IMR-90 (cell line): Measurements from ENCODE around the gene KMT2E. TPM values are rescaled to one million over a fixed set of nuclear protein-coding genes. Genes with fewer than 3 reads are reported as not detected.

Experiments used
- ATAC-seq: fragments of 200-7000 bp; cut with Tn5 transposase; 2 replicates; pipeline ENCODE4 v1.9.1; 2020; ENCODE audit warnings: low read depth, mild to moderate bottlenecking, moderate library complexity
- BruUV-seq: library from RNA; stranded (reverse); fragments of 400-500 nt; replicated peaks from 2 replicates; lab custom pipeline; 2021; lab: Mats Ljungman, UMichigan
- CTCF ChIA-PET: fragments of 300-600 bp; formaldehyde crosslinking; extraction: SDS; loops from one replicate; lab custom pipeline; 2021; ENCODE audit warnings: antibody characterized with exemption; lab: Yijun Ruan, JAX
- POLR2A ChIA-PET: fragments of 300-600 bp; sonication (Branson Sonifier 250); formaldehyde crosslinking; loops from one replicate; lab custom pipeline; 2022; ENCODE audit warnings: antibody characterized with exemption; ENCODE audit not compliant: unreplicated experiment; lab: Charles Lee
- DNase-seq: peaks from one replicate; pipeline ENCODE4 v3.0.0; 2013
- H2AFZ ChIP-seq: replicated peaks from 2 replicates; pipeline ENCODE3; 2013; ENCODE audit warnings: low read length, mild to moderate bottlenecking; ENCODE audit not compliant: poor library complexity
- H2AK5ac ChIP-seq: 2 replicates; pipeline ENCODE4 v1.6.1; 2013; ENCODE audit warnings: low read depth, low read length, inconsistent platforms
- H2AK9ac ChIP-seq: replicated peaks from 2 replicates; pipeline ENCODE3; 2013; ENCODE audit warnings: mild to moderate bottlenecking, low read depth, low read length, moderate library complexity; ENCODE audit not compliant: poor library complexity
- H2BK120ac ChIP-seq: 2 replicates; pipeline ENCODE4 v1.6.1; 2013; ENCODE audit warnings: low read depth, low read length, inconsistent platforms
- H2BK15ac ChIP-seq: 3 replicates; pipeline ENCODE4 v1.6.1; 2013; ENCODE audit warnings: low read depth, low read length, inconsistent platforms
- H2BK20ac ChIP-seq: 2 replicates; pipeline ENCODE4 v1.6.1; 2013; ENCODE audit warnings: low read depth, mild to moderate bottlenecking, inconsistent platforms, low read length, moderate library complexity
- H2BK5ac ChIP-seq: 2 replicates; pipeline ENCODE4 v1.6.1; 2013; ENCODE audit warnings: mild to moderate bottlenecking, low read depth, low read length, inconsistent platforms; ENCODE audit not compliant: poor library complexity, severe bottlenecking
- H3K14ac ChIP-seq: replicated peaks from 2 replicates; pipeline ENCODE4 v1.6.1; 2013; ENCODE audit warnings: low read depth, low read length, inconsistent platforms
- H3K18ac ChIP-seq: 2 replicates; pipeline ENCODE4 v1.6.1; 2013; ENCODE audit warnings: low read depth, low read length, control low read depth
- H3K23ac ChIP-seq: 2 replicates; pipeline ENCODE4 v1.6.1; 2013; ENCODE audit warnings: low read depth, low read length, inconsistent platforms
- H3K27ac ChIP-seq: 2 replicates; pipeline ENCODE4 v1.5.1; 2013; ENCODE audit warnings: mild to moderate bottlenecking, control low read depth, low read length; ENCODE audit not compliant: insufficient read depth
- H3K27me3 ChIP-seq: 2 replicates; pipeline ENCODE4 v1.6.1; 2013; ENCODE audit warnings: low read length; ENCODE audit not compliant: control insufficient read depth, insufficient read depth
- H3K36me3 ChIP-seq: 2 replicates; pipeline ENCODE4 v1.6.1; 2013; ENCODE audit warnings: low read length, mixed read lengths; ENCODE audit not compliant: control insufficient read depth, insufficient read depth
- H3K4ac ChIP-seq: 2 replicates; pipeline ENCODE4 v1.6.1; 2013; ENCODE audit warnings: low read depth, low read length, inconsistent platforms
- H3K4me1 ChIP-seq: 2 replicates; pipeline ENCODE4 v1.6.1; 2013; ENCODE audit warnings: low read length, mixed read lengths; ENCODE audit not compliant: control insufficient read depth, insufficient read depth
- H3K4me2 ChIP-seq: 2 replicates; pipeline ENCODE4 v1.6.1; 2013; ENCODE audit warnings: low read depth, mild to moderate bottlenecking, control low read depth, low read length, moderate library complexity
- H3K4me3 ChIP-seq: 2 replicates; pipeline ENCODE4 v1.5.1; 2013; ENCODE audit warnings: low read depth, mild to moderate bottlenecking, control low read depth, low read length, moderate library complexity; ENCODE audit not compliant: insufficient read depth
- H3K56ac ChIP-seq: 2 replicates; pipeline ENCODE4 v1.6.1; 2013; ENCODE audit warnings: low read length, inconsistent platforms; ENCODE audit not compliant: insufficient read depth; ENCODE audit errors: extremely low read depth
- H3K79me1 ChIP-seq, 2 experiments: 2 replicates each; pipeline ENCODE4 v1.6.1; 2013; ENCODE audit warnings: low read length in 2 of 2, inconsistent platforms in 1 of 2, low read depth in 1 of 2
- H3K9ac ChIP-seq: 2 replicates; pipeline ENCODE4 v1.6.1; 2013; ENCODE audit warnings: low read depth, low read length, control low read depth
- H3K9me1 ChIP-seq: 2 replicates; pipeline ENCODE4 v1.6.1; 2013; ENCODE audit warnings: low read length, inconsistent platforms; ENCODE audit not compliant: insufficient read depth
- H3K9me3 ChIP-seq: 2 replicates; pipeline ENCODE4 v1.6.1; 2013; ENCODE audit warnings: low read length; ENCODE audit not compliant: control insufficient read depth, insufficient read depth
- H4K20me1 ChIP-seq: 2 replicates; pipeline ENCODE4 v1.6.1; 2013; ENCODE audit warnings: low read length, inconsistent platforms; ENCODE audit not compliant: insufficient read depth
- H4K5ac ChIP-seq: 2 replicates; pipeline ENCODE4 v1.6.1; 2013; ENCODE audit warnings: mild to moderate bottlenecking, low read depth, low read length, control low read depth
- H4K8ac ChIP-seq, 2 experiments: 2 replicates each; pipeline ENCODE4 v1.6.1; 2013; ENCODE audit warnings: low read depth in 2 of 2, low read length in 2 of 2, control low read depth in 1 of 2, inconsistent platforms in 1 of 2
- H4K91ac ChIP-seq: 2 replicates; pipeline ENCODE4 v1.6.1; 2013; ENCODE audit warnings: low read depth, low read length, inconsistent platforms; ENCODE audit not compliant: insufficient read depth
- CEBPB ChIP-seq: IDR thresholded peaks from 2 replicates; pipeline ENCODE4 v1.6.1; 2012; ENCODE audit warnings: low read depth, low read length, improper control_type of control experiment
- RCOR1 ChIP-seq: IDR thresholded peaks from 2 replicates; pipeline ENCODE4 v1.6.1; 2012; ENCODE audit warnings: mild to moderate bottlenecking, low read length, improper control_type of control experiment; ENCODE audit not compliant: insufficient replicate concordance
- WGBS, 2 experiments: methylation state at CpG; one replicate each; pipeline versions ENCODE4 v1.1.5 to v1.1.7; 2013; ENCODE audit warnings: missing lambda C conversion rate in 2 of 2; ENCODE audit not compliant: insufficient read length in 1 of 2; ENCODE audit errors: extremely low coverage in 2 of 2; 5-methylcytosine and 5-hydroxymethylcytosine counted together
- dilution Hi-C: fragments of 300-500 bp; cut with HindIII; formaldehyde crosslinking; loops from one replicate; pipeline ENCODE4 v1.14.3; 2018; ENCODE audit warnings: low sequenced_read_pairs; ENCODE audit not compliant: unreplicated experiment
- in situ Hi-C: fragments of 300-500 bp; cut with MboI; formaldehyde crosslinking; loops from 3 replicates; pipeline ENCODE4 v1.14.3; 2019; ENCODE audit warnings: low sequenced_read_pairs, inconsistent platforms, mixed read lengths
- intact Hi-C: fragments of 100-400 bp; cut with micrococcal nuclease; formaldehyde crosslinking; loops from 2 replicates; pipeline ENCODE4 v1.10.0; 2022
- polyA plus RNA-seq, 3 experiments: library from polyadenylated mRNA; depleted of rRNA; stranded (reverse); fragments of >200 nt; gene quantifications; 2 replicates each; pipeline ENCODE4 v1.2.3, GENCODE V29; 2012; ENCODE audit warnings: low replicate concordance in 1 of 3
- total RNA-seq: library from RNA; depleted of rRNA; stranded (reverse); fragments of >200 nt; gene quantifications from 2 replicates; pipeline ENCODE4 v1.2.3, GENCODE V29; 2012

Gene KMT2E
- total and polyA plus RNA-seq, 2 of the 4 experiments (the other 2 are of a cell fraction) = 16.8 to 79.2 TPM

GRCh38 chr7:105037319-105037718, 23.3 kb downstream of the KMT2E start:
- Histone ChIP-seq H2BK120ac (no peak overlapping the region), H3K14ac (no peak overlapping the region), H3K27ac (no peak overlapping the region), H3K4ac (no peak overlapping the region), H3K4me3 (no peak overlapping the region), H3K18ac (no peak overlapping the region), H2BK15ac (no peak overlapping the region), H3K36me3 (peaks cover 13% of the 10 kb centered on the region), H2AK5ac (no peak overlapping the region), H3K9ac (no peak overlapping the region), H3K9me1 (no peaks in the 10 kb centered on the region; the same call in none of the 2 replicates), H2AFZ (no peak overlapping the region), H2BK20ac (no peak overlapping the region), H4K5ac (no peak overlapping the region), H3K56ac (no peak overlapping the region), H2BK5ac (no peak overlapping the region), H3K79me1 (peaks cover 3 to 40% of the 10 kb centered on the region in 2 experiments), H4K8ac (no peak overlapping the region), H3K4me2 (no peak overlapping the region), H4K20me1 (peaks cover 80% of the 10 kb centered on the region), H3K27me3 (no peaks in the 10 kb centered on the region), H2AK9ac (no peak overlapping the region), H3K4me1 (peaks cover 2% of the 10 kb centered on the region), H3K23ac (no peak overlapping the region), H4K91ac (no peak overlapping the region), H3K9me3 (no peaks in the 10 kb centered on the region)
- ChIA-PET CTCF (no interaction called here), POLR2A (no interaction called here)
- no CpG with 5 or more reads among the region's 2 CpGs for WGBS, 2 experiments
- no peak for ATAC-seq
- in situ Hi-C loops = no loop called here
- TF ChIP-seq RCOR1 = no peak
- peak; percentile 47 for TF ChIP-seq CEBPB
- intact Hi-C loops = no loop called here
- no peak for DNase-seq
- dilution Hi-C loops = no loop called here
- BruUV-seq = no TSS peak
